B cell (primary cell): ENCODE results near the gene WASF2. TPM values are rescaled to one million over a fixed set of nuclear protein-coding genes. Genes with fewer than 3 reads are reported as not detected.

ENCODE experiments used
- ATAC-seq: fragments of 200-7000 bp; cut with Tn5 transposase; one replicate; pipeline ENCODE4 v1.10.0; 2021; ENCODE audit warnings: low read depth, mild to moderate bottlenecking, moderate number of reproducible peaks, moderate library complexity
- CTCF ChIA-PET: fragments of 350-600 bp; sonication (Branson Sonifier 250); formaldehyde crosslinking; loops from one replicate; lab custom pipeline; 2021; ENCODE audit warnings: antibody characterized with exemption, inconsistent platforms; lab: Charles Lee
- POLR2A ChIA-PET: fragments of 350-600 bp; sonication (Branson Sonifier 250); formaldehyde crosslinking; loops from one replicate; lab custom pipeline; 2021; ENCODE audit warnings: antibody characterized with exemption; lab: Charles Lee
- DNase-seq: peaks from one replicate; pipeline ENCODE4 v3.0.0; 2013
- H2AFZ ChIP-seq: 2 replicates; pipeline ENCODE4 v1.6.1; 2012; ENCODE audit warnings: mild to moderate bottlenecking, low read depth, low read length; ENCODE audit not compliant: insufficient read depth, poor library complexity, severe bottlenecking
- H3K27ac ChIP-seq, 2 donors: 1 replicate in 1 of 2; 2 replicates in 1 of 2; pipeline ENCODE4 v1.5.1; 2012 to 2013; ENCODE audit warnings: low read length in 2 of 2, mild to moderate bottlenecking in 2 of 2, moderate library complexity in 1 of 2
- H3K27me3 ChIP-seq, 4 experiments: fragments of 200-600 bp in 1 of 4; sonication (generic) in 1 of 4; replicated peaks in 1 of 4; 1 replicate in 2 of 4; 2 replicates in 2 of 4; pipeline versions ENCODE4 v1.6.1 to v1.7.0; 2013 to 2016; ENCODE audit warnings: low read length in 3 of 4, mild to moderate bottlenecking in 2 of 4, mixed read lengths in 1 of 4, moderate library complexity in 1 of 4; ENCODE audit not compliant: insufficient read depth in 4 of 4, control insufficient read depth in 3 of 4; ENCODE audit errors: control extremely low read depth in 1 of 4
- H3K36me3 ChIP-seq, 2 experiments: replicated peaks in 1 of 2; 1 replicate in 1 of 2; 2 replicates in 1 of 2; pipeline versions ENCODE4 v1.6.1 to v1.7.1; 2013; ENCODE audit warnings: low read length in 1 of 2; ENCODE audit not compliant: insufficient read depth in 2 of 2, control insufficient read depth in 1 of 2; ENCODE audit errors: control extremely low read depth in 1 of 2, extremely low read depth in 1 of 2
- H3K4me1 ChIP-seq, 2 donors: fragments of 200-600 bp in 1 of 2; sonication (generic) in 1 of 2; 1 replicate in 1 of 2; 2 replicates in 1 of 2; pipeline versions ENCODE4 v1.5.1 to v1.6.1; 2013 to 2017; ENCODE audit warnings: low read length in 2 of 2; ENCODE audit not compliant: control insufficient read depth in 2 of 2, insufficient read depth in 2 of 2
- H3K4me2 ChIP-seq: replicated peaks from 2 replicates; pipeline ENCODE3; 2012; ENCODE audit warnings: mild to moderate bottlenecking, low read depth, low read length; ENCODE audit not compliant: poor library complexity, severe bottlenecking
- H3K4me3 ChIP-seq, 5 experiments: fragments of 200-600 bp in 1 of 5; sonication (generic) in 1 of 5; 1 replicate in 3 of 5; 2 replicates in 2 of 5; pipeline versions ENCODE4 v1.5.1 to v1.7.0; 2011 to 2016; ENCODE audit warnings: low read length in 4 of 5, mild to moderate bottlenecking in 4 of 5, low read depth in 2 of 5, control low read depth in 1 of 5, moderate library complexity in 1 of 5; ENCODE audit not compliant: insufficient read depth in 1 of 5; ENCODE audit errors: control extremely low read depth in 1 of 5, extremely low read depth in 1 of 5
- H3K79me2 ChIP-seq: fragments of 200-600 bp; sonication (generic); one replicate; pipeline ENCODE4 v1.6.0; 2016; ENCODE audit warnings: low read length; ENCODE audit not compliant: control insufficient read depth, insufficient read depth
- H3K9ac ChIP-seq: fragments of 200-600 bp; sonication (generic); 2 replicates; pipeline ENCODE4 v1.6.1; 2017; ENCODE audit warnings: mild to moderate bottlenecking, low read length, moderate library complexity
- H3K9me3 ChIP-seq, 3 donors: one replicate each; pipeline versions ENCODE4 v1.6.1 to v1.7.1; 2013; ENCODE audit warnings: low read length in 2 of 3; ENCODE audit not compliant: control insufficient read depth in 2 of 3, insufficient read depth in 1 of 3; ENCODE audit errors: control extremely low read depth in 1 of 3
- H4K20me1 ChIP-seq: 2 replicates; pipeline ENCODE4 v1.6.0; 2012; ENCODE audit warnings: mild to moderate bottlenecking, low read length; ENCODE audit not compliant: insufficient read depth, control insufficient read depth, poor library complexity, severe bottlenecking
- H3K27ac Mint-ChIP-seq: one replicate; pipeline ENCODE4 v1.8.0; 2021; ENCODE audit warnings: mixed read lengths
- H3K27me3 Mint-ChIP-seq: one replicate; pipeline ENCODE4 v1.8.0; 2021; ENCODE audit warnings: mixed read lengths
- H3K4me1 Mint-ChIP-seq: one replicate; pipeline ENCODE4 v1.8.0; 2021; ENCODE audit warnings: mixed read lengths
- H3K4me3 Mint-ChIP-seq: one replicate; pipeline ENCODE4 v1.8.0; 2021; ENCODE audit warnings: mixed read lengths
- H3K9me3 Mint-ChIP-seq: one replicate; pipeline ENCODE4 v1.8.0; 2022; ENCODE audit warnings: mixed read lengths; ENCODE audit not compliant: insufficient read depth
- CTCF ChIP-seq: fragments of 200-600 bp; IDR thresholded peaks from one replicate; pipeline ENCODE4 v1.8.0; 2022; ENCODE audit warnings: antibody characterized with exemption, mild to moderate bottlenecking
- EZH2 ChIP-seq: IDR thresholded peaks from 2 replicates; pipeline ENCODE4 v1.6.1; 2012; ENCODE audit warnings: borderline replicate concordance, low read depth, mild to moderate bottlenecking, moderate library complexity, low read length; ENCODE audit not compliant: insufficient read depth, poor library complexity, severe bottlenecking
- WGBS: methylation state at CpG from one replicate; pipeline ENCODE4 v1.1.5; 2013; ENCODE audit warnings: missing lambda C conversion rate; ENCODE audit not compliant: insufficient coverage; 5-methylcytosine and 5-hydroxymethylcytosine counted together
- intact Hi-C: fragments of 100-400 bp; cut with micrococcal nuclease; formaldehyde crosslinking; loops from one replicate; pipeline ENCODE4 v1.10.0; 2022
- polyA plus RNA-seq: library from polyadenylated mRNA; depleted of rRNA; stranded (reverse); fragments of >200 nt; gene quantifications from 2 replicates; pipeline ENCODE4 v1.2.3, GENCODE V29; 2012
- total RNA-seq, 2 donors: library from RNA; stranded (reverse); fragments of 120-200 nt in 1 of 2; gene quantifications; 1 replicate in 1 of 2; 2 replicates in 1 of 2; pipeline versions ENCODE4 v1.2.3 to v1.2.4, GENCODE V29; 2013 to 2022

WASF2 gene
- total and polyA plus RNA-seq, 2 donors (not counting 1 experiment from before 2014, with no cell fraction given) = 67.4 to 169 TPM

DNA sequence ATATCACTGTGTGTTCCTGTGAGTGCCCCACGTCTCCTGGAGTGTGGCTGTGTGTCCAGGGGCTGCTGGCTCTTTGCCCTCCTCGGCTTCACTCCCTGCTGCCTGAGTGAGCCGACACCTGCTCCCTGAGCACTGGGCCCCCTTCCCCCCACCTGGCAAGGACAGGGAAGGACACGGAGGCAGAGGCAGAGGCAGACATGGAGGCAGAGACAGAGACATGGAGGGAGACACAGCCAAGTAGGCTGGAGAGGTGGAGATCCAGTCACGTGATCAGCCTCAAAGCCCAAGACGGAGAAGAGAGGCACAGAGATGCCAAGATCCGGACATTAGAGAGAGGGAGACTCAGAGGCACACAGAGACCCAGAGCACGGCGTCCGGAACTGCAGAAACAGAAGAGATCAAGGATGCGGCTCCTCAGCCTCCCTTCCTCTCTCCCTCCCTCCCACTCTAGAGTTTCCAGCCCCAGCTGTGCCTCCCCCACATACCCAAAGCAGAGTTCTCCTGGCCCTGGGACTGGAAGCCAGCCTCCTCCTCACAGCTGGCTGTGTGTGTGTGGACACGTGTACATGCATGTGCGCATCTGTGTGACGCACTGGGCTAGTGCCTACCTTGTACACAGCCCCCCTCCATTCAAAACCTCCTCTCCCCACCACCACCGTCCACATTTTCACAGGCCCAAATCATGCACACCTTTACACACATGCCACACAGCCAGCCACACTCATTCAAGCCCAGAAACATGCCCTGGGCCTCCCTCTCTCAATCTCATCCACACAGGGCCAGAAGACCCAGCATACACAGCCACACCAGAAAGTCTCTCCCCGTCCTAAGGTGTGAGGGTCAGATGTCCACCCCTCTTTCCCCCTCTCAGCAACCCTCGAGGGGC, 39.1 kb upstream of the WASF2 start:
- Histone ChIP-seq H3K9me3 (no peaks in the 10 kb centered on the region), H3K4me2 (peak overlapping the region; percentile 87), H3K27ac (peak overlapping the region; percentile 58 to 72), H3K27me3 (no peaks in the 10 kb centered on the region), H4K20me1 (no peaks in the 10 kb centered on the region), H2AFZ (peak overlapping the region; percentile 68), H3K4me3 (no peak overlapping the region), H3K4me1 (peaks cover 43 to 45% of the 10 kb centered on the region in 2 donors), H3K79me2 (no peaks in the 10 kb centered on the region), H3K9ac (peak overlapping the region; percentile 63), H3K36me3 (peaks cover 0 to 5% of the 10 kb centered on the region in 2 experiments)
- no peaks in the 10 kb centered on the region for H3K27me3 Mint-ChIP-seq
- H3K9me3 Mint-ChIP-seq = no peaks in the 10 kb centered on the region
- H3K27ac Mint-ChIP-seq = peak overlapping the region; percentile 94
- intact Hi-C loops = loop anchor here (1.0 to 10.0 kb wide), 3 partner anchors 54 to 198 kb away; partner anchors contain the start of gene FAM76A
- DNase-seq = no peak
- ChIA-PET POLR2A (interaction anchor here (0.6 kb wide), 1 partner anchor 42 kb away, joined by 3 read pairs; no protein-coding TSS in a partner anchor), CTCF (interaction anchor here (1.7 kb wide), 1 partner anchor 28 kb away, joined by 4 read pairs; no protein-coding TSS in a partner anchor)
- no peak for ATAC-seq
- H3K4me1 Mint-ChIP-seq = peaks cover 47% of the 10 kb centered on the region
- 79% methylated on average over 12 of the region's 17 CpGs for WGBS
- peak overlapping the region; percentile 90 for H3K4me3 Mint-ChIP-seq
- TF ChIP-seq CTCF (no peak), EZH2 (no peak)
